GM18499 (cell line): ENCODE data around the gene RAPGEF2.
"Not testable (repeated sequence)": the region's sequence is repeated elsewhere in the genome, so short reads cannot be mapped to it uniquely, and the experiment has no call there.

Source experiments
- ATAC-seq: cut with Tn5 transposase; IDR thresholded peaks from one replicate; pipeline ENCODE4 v1.9.1; 2021; ENCODE audit warnings: moderate number of reproducible peaks; ENCODE audit not compliant: insufficient read depth, unreplicated experiment

The RAPGEF2 gene

DNA sequence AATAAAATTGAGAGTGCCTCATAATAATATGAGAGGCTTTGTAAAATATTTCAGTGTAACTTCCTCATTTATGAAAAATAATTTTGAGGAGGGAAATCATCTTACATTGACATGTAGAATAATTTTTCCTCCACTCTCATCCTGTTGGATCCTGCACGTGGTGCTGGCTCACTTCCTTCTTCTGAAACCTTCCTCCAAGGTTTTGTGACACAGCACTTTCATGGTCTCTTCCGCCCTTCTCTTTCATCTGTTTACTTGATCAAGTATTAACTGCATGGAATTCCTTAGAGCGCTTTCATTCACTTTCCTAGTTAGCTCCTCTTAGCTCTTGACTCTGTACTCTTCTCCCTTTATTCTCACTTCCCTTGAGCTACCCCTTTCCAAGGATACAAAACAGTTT lies 246.5 kb downstream of the RAPGEF2 start:
- no peak for ATAC-seq

DNA sequence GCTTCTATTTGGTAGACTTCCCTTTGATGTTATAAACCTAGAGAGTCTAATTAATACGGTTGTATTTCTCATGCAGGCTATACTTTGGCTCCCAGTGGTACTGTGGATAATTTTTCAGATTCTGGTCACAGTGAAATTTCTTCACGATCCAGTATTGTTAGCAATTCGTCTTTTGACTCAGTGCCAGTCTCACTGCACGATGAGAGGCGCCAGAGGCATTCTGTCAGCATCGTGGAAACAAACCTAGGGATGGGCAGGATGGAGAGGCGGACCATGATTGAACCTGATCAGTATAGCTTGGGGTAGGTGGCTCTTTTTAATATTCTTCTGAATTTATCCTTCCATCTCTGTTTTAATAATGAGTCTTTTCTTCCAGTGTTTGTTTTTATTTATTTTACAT lies 249.7 kb downstream of the RAPGEF2 start:
- no peak for ATAC-seq

DNA sequence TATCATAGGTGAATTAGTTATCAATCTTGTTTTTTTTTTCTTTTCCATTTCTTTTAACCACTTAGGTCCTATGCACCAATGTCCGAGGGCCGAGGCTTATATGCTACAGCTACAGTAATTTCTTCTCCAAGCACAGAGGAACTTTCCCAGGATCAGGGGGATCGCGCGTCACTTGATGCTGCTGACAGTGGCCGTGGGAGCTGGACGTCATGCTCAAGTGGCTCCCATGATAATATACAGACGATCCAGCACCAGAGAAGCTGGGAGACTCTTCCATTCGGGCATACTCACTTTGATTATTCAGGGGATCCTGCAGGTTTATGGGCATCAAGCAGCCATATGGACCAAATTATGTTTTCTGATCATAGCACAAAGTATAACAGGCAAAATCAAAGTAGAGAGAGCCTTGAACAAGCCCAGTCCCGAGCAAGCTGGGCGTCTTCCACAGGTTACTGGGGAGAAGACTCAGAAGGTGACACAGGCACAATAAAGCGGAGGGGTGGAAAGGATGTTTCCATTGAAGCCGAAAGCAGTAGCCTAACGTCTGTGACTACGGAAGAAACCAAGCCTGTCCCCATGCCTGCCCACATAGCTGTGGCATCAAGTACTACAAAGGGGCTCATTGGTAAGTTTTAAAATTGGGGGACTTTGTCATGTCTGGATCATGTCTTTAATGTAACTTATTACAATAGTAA lies 250.7 kb downstream of the RAPGEF2 start:
- ATAC-seq: no peak

DNA sequence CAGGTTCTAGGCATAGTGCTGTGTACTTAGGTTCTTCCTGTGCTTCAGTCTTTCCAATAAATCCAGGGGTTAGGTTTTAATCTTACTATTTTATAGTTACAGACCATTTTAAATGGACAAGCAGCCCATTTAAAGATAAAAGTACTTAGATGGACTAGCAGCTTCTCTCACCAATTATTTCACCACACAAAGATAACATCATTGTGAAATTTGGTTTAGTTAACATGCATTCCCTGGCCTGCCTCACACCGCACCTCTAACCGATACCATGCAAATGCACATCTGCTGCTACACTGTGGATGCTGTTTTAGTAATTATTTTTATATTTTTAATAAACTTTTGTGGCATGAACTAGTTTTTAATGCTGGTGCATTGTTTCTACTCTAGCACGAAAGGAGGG lies 252.6 kb downstream of the RAPGEF2 start:
- no peak for ATAC-seq

DNA sequence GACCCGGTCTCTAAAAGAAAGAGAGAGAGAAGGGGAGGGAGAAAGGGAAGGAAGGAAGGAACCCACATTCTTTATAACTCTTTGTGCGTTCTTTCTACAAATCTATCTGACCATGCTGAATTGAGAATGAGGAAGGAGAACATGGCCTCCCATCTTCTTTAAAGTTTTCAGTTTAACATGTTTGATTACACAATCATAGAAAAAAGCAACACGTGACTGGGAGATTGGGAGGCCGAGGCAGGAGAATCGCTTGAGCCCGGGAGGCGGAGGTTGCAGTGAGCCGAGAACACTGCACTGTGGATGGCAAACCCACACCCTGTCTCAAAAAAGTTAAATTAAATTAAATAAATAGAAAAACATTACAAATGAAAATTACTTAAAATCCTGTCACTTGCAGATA lies 254.5 kb downstream of the RAPGEF2 start:
- no peak for ATAC-seq

DNA sequence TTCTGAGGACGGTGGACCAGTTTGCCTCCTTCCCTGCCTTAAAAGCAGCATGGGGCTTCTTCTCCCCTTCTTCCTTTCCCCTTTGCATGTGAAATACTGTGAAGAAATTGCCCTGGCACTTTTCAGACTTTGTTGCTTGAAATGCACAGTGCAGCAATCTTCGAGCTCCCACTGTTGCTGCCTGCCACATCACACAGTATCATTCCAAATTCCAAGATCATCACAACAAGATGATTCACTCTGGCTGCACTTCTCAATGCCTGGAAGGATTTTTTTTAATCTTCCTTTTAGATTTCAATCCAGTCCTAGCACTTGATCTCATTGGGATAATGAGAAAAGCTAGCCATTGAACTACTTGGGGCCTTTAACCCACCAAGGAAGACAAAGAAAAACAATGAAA lies 255.3 kb downstream of the RAPGEF2 start:
- no peak for ATAC-seq

DNA sequence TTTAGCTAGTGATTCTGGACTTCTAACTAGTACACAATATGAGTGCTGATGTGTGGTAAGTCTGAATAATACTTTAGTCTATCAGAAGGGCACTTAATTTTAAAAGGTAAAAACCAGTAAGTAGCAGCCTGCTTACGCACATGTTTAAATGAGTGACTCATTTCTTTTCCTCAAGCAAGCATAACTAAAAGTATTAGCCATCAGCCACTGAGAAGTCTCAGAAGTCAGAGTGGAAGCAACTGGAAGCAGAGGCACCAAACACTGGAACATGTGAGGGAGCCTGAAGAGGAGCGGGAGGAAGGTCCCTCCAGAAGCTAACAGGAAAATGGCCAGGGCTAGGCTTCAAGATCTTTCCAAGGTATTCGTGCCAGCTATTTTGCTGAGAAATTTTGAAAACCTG lies 257.7 kb downstream of the RAPGEF2 start:
- no peak for ATAC-seq

DNA sequence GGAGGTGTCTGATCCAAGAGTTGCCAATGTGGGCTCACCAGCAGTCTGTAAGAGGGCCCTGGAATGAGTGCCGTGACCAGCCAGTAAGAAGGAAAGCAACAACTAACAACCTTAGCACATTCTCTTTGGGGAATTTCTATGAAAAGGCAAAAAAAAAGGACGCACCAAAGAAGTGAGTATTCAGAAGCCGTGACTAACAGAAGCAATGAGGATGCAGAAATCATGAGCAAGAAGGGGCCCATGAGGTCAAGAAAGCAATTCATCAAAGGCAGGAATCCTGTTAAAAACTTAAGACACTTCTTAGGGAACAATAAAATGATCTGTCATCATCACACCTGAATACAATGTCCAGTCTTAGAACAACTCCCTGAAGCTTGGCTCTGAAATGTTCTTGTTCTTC lies 260.5 kb downstream of the RAPGEF2 start:
- no peak for ATAC-seq

DNA sequence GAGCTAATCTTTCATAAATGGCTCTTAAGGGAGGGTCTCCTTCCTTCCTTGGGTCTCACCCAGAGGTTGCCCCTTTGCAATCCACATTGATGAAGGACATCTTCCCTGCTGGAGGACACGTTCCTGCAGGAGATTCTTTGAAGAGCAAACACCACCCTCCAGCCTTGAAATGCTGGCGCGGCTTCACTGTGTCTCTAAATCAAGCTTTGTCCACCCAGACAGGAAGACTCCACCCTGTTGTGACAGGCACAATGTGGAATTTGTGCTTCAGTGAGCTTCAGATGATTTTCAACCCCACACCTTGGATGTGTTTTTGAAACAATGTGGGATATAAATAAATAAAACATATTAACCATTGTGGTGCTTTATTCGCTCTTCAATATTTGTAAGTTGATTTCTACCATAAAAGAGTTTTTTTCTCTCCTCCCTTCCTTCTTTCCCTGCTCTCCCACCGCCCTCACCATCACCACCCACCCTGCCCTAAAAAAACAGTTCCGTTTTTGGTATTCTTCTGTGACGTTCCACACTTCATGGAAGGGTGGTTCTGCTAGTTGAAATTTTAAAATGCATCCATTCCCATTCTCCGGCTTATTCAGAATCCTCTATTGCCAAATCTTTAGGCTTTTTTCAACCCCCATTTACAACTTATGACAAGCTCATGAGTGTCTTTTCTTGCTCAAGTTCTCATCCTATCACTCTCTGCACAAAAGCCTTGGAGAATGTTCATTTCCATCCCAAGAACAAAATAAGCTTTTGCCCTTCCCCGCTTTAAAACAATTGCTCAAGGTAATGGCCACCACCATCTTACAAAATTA lies 264.3 kb downstream of the RAPGEF2 start:
- ATAC-seq: no peak

DNA sequence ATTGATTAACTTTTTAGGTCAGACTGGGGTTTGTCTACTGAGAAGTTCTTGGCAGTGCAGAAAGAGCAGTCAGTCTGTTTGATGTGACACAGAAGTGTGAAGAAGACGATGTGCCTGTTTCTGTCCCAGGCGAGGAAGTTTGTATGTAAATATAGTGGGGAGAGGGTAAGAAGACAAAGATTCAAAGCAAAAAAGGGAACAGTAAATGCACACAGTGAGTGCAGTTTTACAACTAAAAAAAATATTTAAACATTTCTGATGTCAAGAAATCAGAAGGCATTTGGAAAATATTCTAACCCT lies 264.9 kb downstream of the RAPGEF2 start:
- peak; percentile 84 for ATAC-seq

DNA sequence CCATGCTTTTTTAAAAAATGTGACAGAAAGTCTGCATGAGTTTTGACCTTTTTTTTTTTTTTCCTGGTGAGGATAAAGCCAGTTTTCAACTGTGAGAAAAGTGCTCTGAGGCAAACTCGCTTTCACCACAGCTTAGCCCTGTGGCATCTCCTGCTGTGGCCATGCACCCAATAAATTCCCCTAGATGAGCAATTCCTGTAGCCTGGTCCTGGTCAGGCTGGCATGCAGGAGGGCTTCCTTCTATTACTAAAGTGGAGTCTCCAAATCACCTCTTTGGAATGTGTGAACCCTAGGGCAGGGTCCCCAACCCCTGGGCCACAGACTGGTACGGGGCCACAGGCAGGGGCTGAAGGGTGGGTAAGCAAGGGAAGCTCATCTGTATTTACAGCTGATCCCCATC lies 265.4 kb downstream of the RAPGEF2 start:
- no peak for ATAC-seq

DNA sequence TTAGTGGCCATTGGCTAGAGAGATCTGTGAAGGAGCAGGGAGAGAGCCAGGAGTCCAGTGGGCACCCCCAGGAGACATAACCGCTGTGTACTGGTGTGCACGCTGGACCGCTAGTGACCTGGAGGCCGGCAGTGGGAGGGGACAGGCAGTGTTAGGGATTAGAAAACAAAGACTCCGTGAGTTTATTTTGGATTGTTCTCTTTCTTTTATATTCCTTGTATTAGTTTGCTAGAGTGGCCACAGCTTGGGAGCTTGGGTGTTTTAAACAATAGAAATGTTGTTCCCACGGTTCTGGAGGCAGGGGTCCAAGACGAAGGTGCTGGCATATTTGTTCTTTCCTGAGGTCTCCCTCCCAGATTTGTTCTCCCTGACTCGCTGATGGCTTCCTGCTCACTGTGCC lies 266.4 kb downstream of the RAPGEF2 start:
- ATAC-seq: no peak

DNA sequence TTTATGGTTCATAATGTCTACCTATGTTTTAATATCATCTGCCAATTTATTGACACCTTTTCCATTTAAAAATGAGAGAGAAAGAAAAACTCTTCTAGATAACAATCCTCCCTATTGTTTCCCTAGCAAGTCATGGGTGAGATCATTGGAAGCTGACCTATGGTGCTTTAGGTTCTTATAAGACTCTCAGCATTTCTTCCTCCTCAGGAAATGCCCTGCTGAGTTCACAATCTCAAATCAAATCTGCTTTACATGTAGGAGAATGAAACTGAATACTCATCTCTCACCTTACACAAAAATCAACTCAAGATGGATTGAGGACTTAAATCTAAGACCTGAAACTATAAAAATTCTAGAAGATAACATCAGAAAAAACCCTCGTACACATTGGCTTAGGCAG lies 267.4 kb downstream of the RAPGEF2 start:
- ATAC-seq: no peak

DNA sequence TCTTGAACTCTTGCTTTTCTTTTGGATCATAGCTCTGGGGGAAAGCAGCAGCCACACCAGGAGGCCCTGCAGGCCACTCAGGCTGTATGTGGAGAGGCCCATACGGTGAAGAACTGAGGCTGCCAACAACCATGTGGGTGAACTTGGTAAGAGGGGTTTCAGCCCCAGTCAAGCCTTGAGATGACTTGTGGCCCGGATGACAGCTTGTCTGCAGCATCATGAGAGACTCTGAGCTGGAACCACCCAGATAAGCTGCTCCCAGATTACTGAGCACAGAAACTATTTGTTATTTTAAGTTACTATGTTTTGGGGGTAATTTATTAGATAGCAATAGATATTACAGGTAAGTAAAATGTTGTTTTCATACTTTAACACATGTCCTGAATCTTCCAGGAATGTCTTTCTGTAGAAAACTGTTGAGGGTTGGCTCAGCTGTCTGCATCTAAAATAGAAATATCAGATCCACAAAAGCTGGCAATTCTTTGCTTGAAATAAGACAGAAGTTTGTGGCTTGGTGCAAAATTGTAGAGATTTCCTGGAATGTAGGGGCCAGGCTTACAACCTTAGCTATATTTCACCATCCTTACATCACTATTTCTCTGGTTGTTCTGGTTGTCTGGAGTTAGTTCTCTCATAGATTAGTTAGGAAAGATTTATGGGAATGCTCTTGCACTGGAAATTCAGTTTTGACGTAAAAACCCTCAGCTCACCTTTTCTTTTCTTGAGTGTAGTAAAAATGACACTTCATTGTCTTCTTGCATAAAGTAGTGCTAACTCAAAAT lies 272.1 kb downstream of the RAPGEF2 start:
- no peak for ATAC-seq

DNA sequence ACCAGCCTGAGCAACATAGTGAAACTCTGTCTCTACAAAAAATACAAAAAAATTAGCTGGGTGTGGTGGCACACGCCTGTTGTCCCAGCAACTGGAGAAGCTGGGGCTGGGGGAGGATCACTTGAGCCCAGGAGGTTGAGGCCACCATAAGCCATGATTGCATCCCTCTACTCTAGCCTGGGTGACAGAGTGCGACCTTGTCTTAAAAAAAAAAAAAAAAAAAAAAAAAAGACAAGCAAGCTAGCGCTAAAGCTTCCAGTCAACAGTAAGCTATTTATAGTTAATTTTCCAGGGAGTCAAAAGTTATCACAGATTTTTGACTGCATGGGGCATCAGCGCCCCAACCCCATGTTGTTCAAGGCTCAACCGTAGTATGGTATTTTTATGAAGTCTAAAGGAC lies 273.4 kb downstream of the RAPGEF2 start:
- ATAC-seq: no peak

DNA sequence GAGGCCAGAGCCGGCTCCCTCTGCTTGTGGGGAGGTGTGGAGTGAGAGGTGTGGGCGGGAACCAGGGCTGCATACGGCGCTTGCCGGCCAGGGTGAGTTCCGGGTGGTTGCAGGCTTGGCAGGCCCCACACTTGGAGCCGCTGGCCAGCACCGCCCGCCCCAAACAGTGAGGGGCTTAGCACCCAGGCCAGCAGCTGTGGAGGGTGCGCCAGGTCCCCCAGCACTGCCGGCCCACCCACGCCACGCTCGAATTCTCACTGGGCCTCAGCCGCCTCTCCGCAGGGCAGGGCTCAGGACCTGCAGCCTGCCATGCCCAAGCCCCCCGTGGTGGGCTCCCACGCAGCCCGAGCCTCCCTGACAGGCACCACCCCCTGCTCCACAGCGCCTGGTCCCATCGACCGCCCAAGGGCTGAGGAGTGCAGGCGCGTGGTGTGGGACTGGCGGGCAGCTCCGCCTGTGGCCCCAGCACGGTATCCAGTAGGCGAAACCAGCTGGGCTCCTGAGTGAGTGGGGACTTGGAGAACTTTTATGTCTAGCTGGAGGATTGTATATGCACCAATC lies 275.3 kb downstream of the RAPGEF2 start:
- ATAC-seq: no peak

DNA sequence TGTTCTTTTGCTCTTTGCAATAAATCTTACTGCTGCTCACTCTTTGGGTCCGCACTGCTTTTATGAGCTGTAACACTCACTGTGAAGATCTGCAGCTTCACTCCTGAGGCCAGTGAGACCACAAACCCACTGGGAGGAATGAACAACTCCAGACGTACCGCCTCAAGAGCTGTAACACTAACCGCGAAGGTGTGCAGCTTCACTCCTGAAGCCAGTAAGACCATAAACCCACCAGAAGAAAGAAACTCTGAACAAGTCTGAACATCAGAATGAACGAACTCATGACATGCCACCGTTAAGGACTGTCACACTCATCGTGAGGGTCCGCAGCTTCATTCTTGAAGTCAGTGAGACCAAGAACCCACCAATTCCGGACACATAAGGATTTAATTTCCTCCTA lies 276.2 kb downstream of the RAPGEF2 start:
- ATAC-seq: not testable (repeated sequence)

DNA sequence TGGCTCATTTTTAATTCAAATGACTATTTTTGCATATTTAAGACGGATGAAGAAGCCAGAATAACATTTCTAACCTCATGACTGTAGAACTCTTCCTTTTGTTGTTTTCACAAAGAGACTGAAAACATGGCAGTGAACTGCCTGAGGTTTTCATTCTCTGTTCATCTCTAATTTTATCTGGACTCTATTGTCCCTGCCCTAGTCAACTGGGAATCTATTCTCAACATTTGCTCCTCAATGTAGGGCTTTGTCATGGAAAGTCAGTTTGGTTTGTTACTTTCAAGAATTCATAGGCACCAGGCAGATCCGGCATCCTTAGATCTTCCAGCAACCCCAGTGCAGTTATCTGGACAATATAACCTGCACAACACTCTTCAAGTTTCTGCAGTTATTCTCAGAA lies 277.0 kb downstream of the RAPGEF2 start:
- no peak for ATAC-seq

DNA sequence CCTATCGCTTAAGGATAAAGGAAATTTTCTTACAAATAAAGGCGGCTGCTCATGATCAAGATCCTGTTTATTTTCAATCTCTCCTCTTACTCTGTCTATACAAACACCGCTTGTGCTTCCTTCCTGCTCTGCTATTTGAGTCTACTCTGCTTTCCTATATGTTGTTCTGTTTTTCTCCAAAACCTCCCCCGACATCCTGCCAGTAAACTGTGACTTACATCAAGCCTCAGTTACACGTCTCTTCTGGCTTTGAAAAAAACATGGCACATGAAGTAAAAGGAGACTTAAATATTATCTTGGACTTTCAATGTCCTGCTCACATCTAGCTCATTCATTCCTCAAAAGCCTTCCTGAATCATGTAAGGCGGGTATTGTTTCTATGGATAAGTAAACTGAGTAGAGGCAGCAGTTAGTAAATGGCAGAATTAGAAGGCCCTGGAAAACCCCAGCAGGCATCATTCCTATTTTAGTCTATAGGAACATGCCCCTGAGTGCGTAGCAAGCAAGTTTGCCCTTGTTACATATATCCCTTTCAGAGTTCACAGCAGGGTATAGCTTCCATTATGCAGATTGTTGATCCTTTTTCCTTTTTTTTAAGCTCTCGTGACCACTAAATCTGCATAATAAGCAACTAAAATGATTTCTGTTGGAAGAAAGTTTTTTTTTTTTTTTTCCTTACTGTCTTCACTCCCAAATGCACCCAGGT lies 280.1 kb downstream of the RAPGEF2 start:
- no peak for ATAC-seq

DNA sequence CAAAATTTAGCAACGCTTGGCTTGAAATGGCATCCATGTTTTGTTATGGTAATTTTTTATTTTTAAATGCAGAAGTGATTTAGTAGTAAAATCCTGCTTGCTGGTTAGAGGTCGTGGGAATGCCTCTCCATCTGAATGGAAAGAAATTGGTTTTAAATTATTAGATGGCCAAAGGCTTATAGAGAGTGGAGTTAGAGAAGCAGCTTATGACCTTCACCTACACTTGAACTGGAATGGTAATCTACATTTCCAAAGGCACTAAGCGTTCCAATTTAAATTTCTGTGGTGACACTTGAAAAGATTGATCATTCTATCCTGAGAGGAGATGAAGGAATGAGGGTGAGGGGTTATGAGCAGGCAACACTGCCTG lies 280.7 kb downstream of the RAPGEF2 start:
- no peak for ATAC-seq

DNA sequence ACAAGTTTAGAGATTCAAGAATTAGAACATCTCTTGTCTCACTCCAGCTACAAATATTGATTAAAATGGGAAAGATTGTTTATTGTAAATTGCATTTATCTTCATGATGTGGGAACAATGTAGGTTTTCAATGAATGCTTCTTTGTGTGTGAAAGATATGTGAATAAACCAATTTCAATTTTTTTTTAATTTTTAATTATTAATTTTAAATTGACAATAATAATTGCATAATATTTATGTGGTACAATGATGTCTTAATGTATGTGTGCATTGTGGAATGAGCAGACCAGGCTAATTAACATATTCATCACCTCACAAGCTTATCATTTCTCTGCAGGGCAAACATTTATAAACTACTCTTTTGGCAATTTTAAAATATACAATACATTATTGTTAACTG lies 281.1 kb downstream of the RAPGEF2 start:
- ATAC-seq: no peak
